Esophagus squamous epithelium (tissue), 4 donors: Measurements from ENCODE around the gene TMEM269.

ENCODE experiments used
- POLR2A ChIP-seq, 4 donors: fragments of 450-650 bp; IDR thresholded peaks; one replicate each; pipeline ENCODE4 v1.6.1; 2017; ENCODE audit warnings: antibody characterized with exemption in 4 of 4, mild to moderate bottlenecking in 4 of 4, moderate library complexity in 3 of 4
- TF ChIP-seq, protein P1 (sequence below), 6 experiments: fragments of 450-650 bp in 4 of 6; fragments of 200-600 bp in 2 of 6; sonication (generic) in 2 of 6; IDR thresholded peaks; one replicate each; pipeline ENCODE4 v1.5.1; 2016 to 2019; ENCODE audit warnings: antibody characterized with exemption in 6 of 6, mild to moderate bottlenecking in 4 of 6, moderate library complexity in 4 of 6

DNA sequence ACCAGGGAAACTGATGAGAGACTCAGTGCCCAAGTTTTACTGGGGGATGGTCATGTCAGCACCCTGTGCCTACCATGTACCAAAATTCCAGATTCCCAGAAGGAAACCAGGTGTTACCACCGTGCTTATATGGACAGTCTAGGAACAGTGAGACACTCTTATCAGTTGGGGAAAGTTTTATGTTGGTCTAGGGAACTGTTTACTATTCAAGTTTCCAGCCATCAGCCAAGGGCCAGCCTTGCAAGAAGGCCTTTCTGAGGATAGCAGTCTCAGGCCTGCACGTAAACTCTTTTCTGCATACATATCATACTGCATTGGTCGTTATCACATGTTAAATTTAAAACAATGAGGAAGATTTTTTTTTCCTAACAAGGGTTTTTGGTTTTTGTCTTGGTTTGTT lies 12.6 kb downstream of the TMEM269 start:
- TF ChIP-seq, protein P1, sequence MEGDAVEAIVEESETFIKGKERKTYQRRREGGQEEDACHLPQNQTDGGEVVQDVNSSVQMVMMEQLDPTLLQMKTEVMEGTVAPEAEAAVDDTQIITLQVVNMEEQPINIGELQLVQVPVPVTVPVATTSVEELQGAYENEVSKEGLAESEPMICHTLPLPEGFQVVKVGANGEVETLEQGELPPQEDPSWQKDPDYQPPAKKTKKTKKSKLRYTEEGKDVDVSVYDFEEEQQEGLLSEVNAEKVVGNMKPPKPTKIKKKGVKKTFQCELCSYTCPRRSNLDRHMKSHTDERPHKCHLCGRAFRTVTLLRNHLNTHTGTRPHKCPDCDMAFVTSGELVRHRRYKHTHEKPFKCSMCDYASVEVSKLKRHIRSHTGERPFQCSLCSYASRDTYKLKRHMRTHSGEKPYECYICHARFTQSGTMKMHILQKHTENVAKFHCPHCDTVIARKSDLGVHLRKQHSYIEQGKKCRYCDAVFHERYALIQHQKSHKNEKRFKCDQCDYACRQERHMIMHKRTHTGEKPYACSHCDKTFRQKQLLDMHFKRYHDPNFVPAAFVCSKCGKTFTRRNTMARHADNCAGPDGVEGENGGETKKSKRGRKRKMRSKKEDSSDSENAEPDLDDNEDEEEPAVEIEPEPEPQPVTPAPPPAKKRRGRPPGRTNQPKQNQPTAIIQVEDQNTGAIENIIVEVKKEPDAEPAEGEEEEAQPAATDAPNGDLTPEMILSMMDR (IDR thresholded peaks at IDR 0.05) = no peak
- no peak for TF ChIP-seq POLR2A (IDR thresholded peaks at IDR 0.05)
